HepG2 (cell line): ENCODE measurements around the gene ZNF548. TPM values are rescaled to one million over a fixed set of nuclear protein-coding genes. Genes with fewer than 3 reads are reported as not detected.

Experiments used
- HDAC2 ChIP-seq: sonication (generic); formaldehyde crosslinking; IDR thresholded peaks from 2 replicates; pipeline ENCODE4 v1.4.0; 2020; ENCODE audit warnings: missing genetic modification reagents
- HMG20B ChIP-seq: conservative IDR thresholded peaks from 2 replicates; pipeline ENCODE4 v1.6.1; 2016; ENCODE audit warnings: missing genetic modification reagents, missing compliant biosample characterization
- KDM5A ChIP-seq: fragments of 200-600 bp; sonication (generic); IDR thresholded peaks from 2 replicates; pipeline ENCODE4 v1.7.0; 2018; ENCODE audit warnings: antibody characterized with exemption, mild to moderate bottlenecking, low read length, borderline replicate concordance
- LCORL ChIP-seq, 2 experiments: fragments of 450-650 bp in 1 of 2; sonication (generic) in 1 of 2; formaldehyde crosslinking in 1 of 2; IDR thresholded peaks; 2 replicates each; pipeline versions ENCODE4 v1.5.0 to v1.6.1; 2017 to 2020; ENCODE audit warnings: antibody characterized with exemption in 1 of 2, missing genetic modification reagents in 1 of 2
- NFE2L1 ChIP-seq: sonication (generic); formaldehyde crosslinking; IDR thresholded peaks from 2 replicates; pipeline ENCODE4 v1.4.0; 2020; ENCODE audit warnings: missing genetic modification reagents, mild to moderate bottlenecking, borderline replicate concordance
- NONO ChIP-seq, 2 experiments: fragments of 450-650 bp in 1 of 2; sonication (generic) in 1 of 2; formaldehyde crosslinking in 1 of 2; IDR thresholded peaks in 1 of 2; conservative IDR thresholded peaks in 1 of 2; 2 replicates each; pipeline versions ENCODE4 v1.6.1 to v1.8.0; 2017 to 2022; ENCODE audit warnings: mild to moderate bottlenecking in 1 of 2, missing genetic modification reagents in 1 of 2, moderate library complexity in 1 of 2
- PCBP2 ChIP-seq: fragments of 200-400 bp; formaldehyde crosslinking; optimal IDR thresholded peaks from 2 replicates; pipeline ENCODE3; 2018; ENCODE audit warnings: low read length, low read depth; ENCODE audit not compliant: poor library complexity, severe bottlenecking
- PLRG1 ChIP-seq: fragments of 450-650 bp; conservative IDR thresholded peaks from 2 replicates; pipeline ENCODE4 v1.6.1; 2016
- SATB2 ChIP-seq: sonication (generic); formaldehyde crosslinking; IDR thresholded peaks from 2 replicates; pipeline ENCODE4 v1.5.0; 2020; ENCODE audit warnings: missing genetic modification reagents
- SKI ChIP-seq: fragments of 450-650 bp; IDR thresholded peaks from one replicate; pipeline ENCODE4 v1.6.1; 2018; ENCODE audit warnings: mild to moderate bottlenecking; ENCODE audit not compliant: partially characterized antibody
- TCF7L2 ChIP-seq: IDR thresholded peaks from 2 replicates; pipeline ENCODE4 v1.6.1; 2011; ENCODE audit warnings: mild to moderate bottlenecking, low read depth, low read length, moderate library complexity
- TGIF2 ChIP-seq: IDR thresholded peaks from 2 replicates; pipeline ENCODE4 v1.6.1; 2016; ENCODE audit warnings: control low read depth, missing compliant biosample characterization
- TMF1 ChIP-seq: sonication (generic); formaldehyde crosslinking; IDR thresholded peaks from 2 replicates; pipeline ENCODE4 v1.8.1; 2022; ENCODE audit warnings: low read depth, missing genetic modification reagents
- ZNF230 ChIP-seq: sonication (generic); formaldehyde crosslinking; IDR thresholded peaks from 2 replicates; pipeline ENCODE4 v1.4.0; 2020; ENCODE audit warnings: mild to moderate bottlenecking, missing genetic modification reagents
- ZNF317 ChIP-seq: sonication (generic); formaldehyde crosslinking; IDR thresholded peaks from 2 replicates; pipeline ENCODE4 v1.5.0; 2020; ENCODE audit warnings: mild to moderate bottlenecking, missing genetic modification reagents
- ZNF383 ChIP-seq: sonication (generic); formaldehyde crosslinking; IDR thresholded peaks from 2 replicates; pipeline ENCODE4 v1.4.0; 2020; ENCODE audit warnings: missing genetic modification reagents, mild to moderate bottlenecking, borderline replicate concordance
- ZNF629 ChIP-seq: sonication (generic); formaldehyde crosslinking; conservative IDR thresholded peaks from 2 replicates; pipeline ENCODE4 v1.5.0; 2020; ENCODE audit warnings: missing genetic modification reagents
- ZNF747 ChIP-seq: sonication (generic); formaldehyde crosslinking; IDR thresholded peaks from 2 replicates; pipeline ENCODE4 v1.8.1; 2023; ENCODE audit warnings: missing genetic modification reagents, mild to moderate bottlenecking, borderline replicate concordance
- ZNF772 ChIP-seq: sonication (generic); formaldehyde crosslinking; IDR thresholded peaks from 2 replicates; pipeline ENCODE4 v1.5.0; 2020; ENCODE audit warnings: mild to moderate bottlenecking, missing genetic modification reagents
- polyA plus RNA-seq, 8 experiments: library from polyadenylated mRNA; depleted of rRNA in 3 of 8; stranded (reverse) in 7 of 8; unstranded in 1 of 8; fragments of >200 nt; fragmentation: Illumina TruSeq in 4 of 8; extraction: Trizol in 4 of 8; gene quantifications; 2 replicates each; pipeline versions ENCODE4 v1.2.1 to v1.2.3, GENCODE V29; 2011 to 2016; ENCODE audit warnings: low read depth in 4 of 8, missing spikeins in 1 of 8, mixed read lengths in 1 of 8; ENCODE audit not compliant: insufficient read depth in 1 of 8
- total RNA-seq, 5 experiments: library from RNA; depleted of rRNA; stranded (reverse); fragments of >200 nt; fragmentation: Illumina TruSeq; extraction: Trizol; gene quantifications; 2 replicates each; pipeline ENCODE4 v1.2.3, GENCODE V29; 2016; ENCODE audit warnings: low read depth in 1 of 5
- TF ChIP-seq, protein P1 (sequence below): sonication (generic); formaldehyde crosslinking; IDR thresholded peaks from 2 replicates; pipeline ENCODE4 v1.4.0; 2020; ENCODE audit warnings: mild to moderate bottlenecking, missing genetic modification reagents
- TF ChIP-seq, protein P2 (sequence below): sonication (generic); formaldehyde crosslinking; IDR thresholded peaks from 2 replicates; pipeline ENCODE4 v1.5.0; 2020; ENCODE audit warnings: mild to moderate bottlenecking, missing genetic modification reagents
- TF ChIP-seq, protein P3 (sequence below): sonication (generic); formaldehyde crosslinking; IDR thresholded peaks from 2 replicates; pipeline ENCODE4 v1.4.0; 2020; ENCODE audit warnings: missing genetic modification reagents
- TF ChIP-seq, protein P4 (sequence below): sonication (generic); formaldehyde crosslinking; IDR thresholded peaks from 2 replicates; pipeline ENCODE4 v1.4.0; 2020; ENCODE audit warnings: missing genetic modification reagents, borderline replicate concordance
- TF ChIP-seq, protein P5 (sequence below): sonication (generic); formaldehyde crosslinking; IDR thresholded peaks from 2 replicates; pipeline ENCODE4 v1.4.0; 2020; ENCODE audit warnings: mild to moderate bottlenecking, missing genetic modification reagents

The ZNF548 gene
- total and polyA plus RNA-seq, 2 of the 13 experiments (the other 11 are each of a cell fraction or from before 2014, with no cell fraction given), result 19.6 to 24.9 TPM

DNA sequence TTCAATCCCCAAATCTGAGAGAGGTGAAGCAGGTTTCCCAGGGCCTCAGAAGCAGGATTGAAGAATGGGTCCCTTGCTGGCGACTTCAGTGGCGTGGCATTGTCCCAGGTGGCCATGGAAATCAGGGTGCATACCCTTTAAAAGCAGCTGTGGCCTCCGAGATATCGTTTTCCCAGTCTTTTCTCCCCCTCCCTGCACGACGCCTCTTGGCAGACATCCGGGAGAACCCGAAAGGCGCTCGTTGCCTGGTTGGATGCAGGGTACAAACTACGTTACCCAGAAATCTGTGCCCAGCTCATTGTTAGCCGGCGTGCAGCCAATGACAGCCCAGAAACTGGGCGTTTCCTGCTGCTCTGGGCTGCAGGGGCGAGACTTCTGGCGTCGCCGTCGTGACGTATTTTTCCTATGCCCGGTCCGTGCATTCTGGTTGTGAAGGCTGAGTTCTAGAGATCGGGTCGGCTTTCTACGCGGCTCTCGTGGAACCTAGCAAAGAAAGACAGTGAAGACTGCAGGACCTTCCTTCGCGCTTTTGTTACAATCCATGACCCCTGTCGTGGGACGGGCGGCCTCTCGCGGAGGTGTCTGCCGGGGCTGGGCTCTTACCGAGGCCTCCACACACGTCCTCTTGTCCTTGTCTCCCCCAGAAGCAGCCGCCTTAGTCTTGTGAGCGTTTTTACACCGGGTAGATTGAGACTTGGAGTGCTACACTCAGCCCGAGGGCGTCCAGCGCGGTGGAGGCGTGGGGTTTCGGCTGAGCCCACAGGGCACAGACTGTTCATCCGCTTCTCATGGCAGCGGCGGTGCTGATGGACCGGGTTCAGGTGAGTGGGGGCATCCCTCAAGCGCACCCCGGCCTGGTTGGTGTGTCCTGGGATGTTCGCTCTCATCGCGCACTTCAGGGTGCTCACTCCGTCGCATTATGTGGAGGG is 38.5 kb upstream of the ZNF548 start, which contains the start of gene ZNF304 (continued):
- TF ChIP-seq NONO (IDR thresholded peaks at IDR 0.05), result no peak
- peak; percentile 61; the same call in 1 of the 2 replicates for TF ChIP-seq NONO (CRISPR knock-in tag; conservative IDR thresholded peaks at IDR 0.05)
- TF ChIP-seq, protein P1, sequence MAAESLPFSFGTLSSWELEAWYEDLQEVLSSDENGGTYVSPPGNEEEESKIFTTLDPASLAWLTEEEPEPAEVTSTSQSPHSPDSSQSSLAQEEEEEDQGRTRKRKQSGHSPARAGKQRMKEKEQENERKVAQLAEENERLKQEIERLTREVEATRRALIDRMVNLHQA, result no peak
- TF ChIP-seq, protein P2, sequence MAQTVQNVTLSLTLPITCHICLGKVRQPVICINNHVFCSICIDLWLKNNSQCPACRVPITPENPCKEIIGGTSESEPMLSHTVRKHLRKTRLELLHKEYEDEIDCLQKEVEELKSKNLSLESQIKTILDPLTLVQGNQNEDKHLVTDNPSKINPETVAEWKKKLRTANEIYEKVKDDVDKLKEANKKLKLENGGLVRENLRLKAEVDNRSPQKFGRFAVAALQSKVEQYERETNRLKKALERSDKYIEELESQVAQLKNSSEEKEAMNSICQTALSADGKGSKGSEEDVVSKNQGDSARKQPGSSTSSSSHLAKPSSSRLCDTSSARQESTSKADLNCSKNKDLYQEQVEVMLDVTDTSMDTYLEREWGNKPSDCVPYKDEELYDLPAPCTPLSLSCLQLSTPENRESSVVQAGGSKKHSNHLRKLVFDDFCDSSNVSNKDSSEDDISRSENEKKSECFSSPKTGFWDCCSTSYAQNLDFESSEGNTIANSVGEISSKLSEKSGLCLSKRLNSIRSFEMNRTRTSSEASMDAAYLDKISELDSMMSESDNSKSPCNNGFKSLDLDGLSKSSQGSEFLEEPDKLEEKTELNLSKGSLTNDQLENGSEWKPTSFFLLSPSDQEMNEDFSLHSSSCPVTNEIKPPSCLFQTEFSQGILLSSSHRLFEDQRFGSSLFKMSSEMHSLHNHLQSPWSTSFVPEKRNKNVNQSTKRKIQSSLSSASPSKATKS (CRISPR knock-in tag), result no peak
- TF ChIP-seq PCBP2, result no peak
- TF ChIP-seq SKI, result no peak
- no peak for TF ChIP-seq SATB2
- no peak for TF ChIP-seq TMF1
- TF ChIP-seq ZNF747 (CRISPR knock-in tag), result no peak
- 0 out of 2 replicates have a peak, but pooled peaks have one; percentile 52 for TF ChIP-seq ZNF317 (CRISPR knock-in tag)
- TF ChIP-seq NFE2L1 (CRISPR knock-in tag), result no peak
- no peak for TF ChIP-seq ZNF772
- no peak for TF ChIP-seq ZNF629 (CRISPR knock-in tag)
- TF ChIP-seq LCORL (IDR thresholded peaks at IDR 0.05), result no peak
- TF ChIP-seq LCORL (CRISPR knock-in tag; IDR thresholded peaks at IDR 0.05), result 0 out of 2 replicates have a peak, but pooled peaks have one; percentile 14
- TF ChIP-seq KDM5A, result peak; percentile 84
- TF ChIP-seq TCF7L2, result no peak
- TF ChIP-seq PLRG1, result no peak
- TF ChIP-seq ZNF230 (CRISPR knock-in tag), result peak; percentile 78; the same call in 1 of the 2 replicates
- peak; percentile 50; the same call in 1 of the 2 replicates for TF ChIP-seq HDAC2 (CRISPR knock-in tag)
- peak; percentile 49; the same call in 1 of the 2 replicates for TF ChIP-seq TGIF2 (CRISPR knock-in tag)
- TF ChIP-seq, protein P3, sequence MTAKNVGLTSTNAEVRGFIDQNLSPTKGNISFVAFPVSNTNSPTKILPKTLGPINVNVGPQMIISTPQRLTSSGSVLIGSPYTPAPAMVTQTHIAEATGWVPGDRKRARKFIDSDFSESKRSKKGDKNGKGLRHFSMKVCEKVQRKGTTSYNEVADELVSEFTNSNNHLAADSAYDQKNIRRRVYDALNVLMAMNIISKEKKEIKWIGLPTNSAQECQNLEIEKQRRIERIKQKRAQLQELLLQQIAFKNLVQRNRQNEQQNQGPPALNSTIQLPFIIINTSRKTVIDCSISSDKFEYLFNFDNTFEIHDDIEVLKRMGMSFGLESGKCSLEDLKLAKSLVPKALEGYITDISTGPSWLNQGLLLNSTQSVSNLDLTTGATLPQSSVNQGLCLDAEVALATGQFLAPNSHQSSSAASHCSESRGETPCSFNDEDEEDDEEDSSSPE, result peak; percentile 66; the same call in 1 of the 2 replicates
- TF ChIP-seq, protein P4, sequence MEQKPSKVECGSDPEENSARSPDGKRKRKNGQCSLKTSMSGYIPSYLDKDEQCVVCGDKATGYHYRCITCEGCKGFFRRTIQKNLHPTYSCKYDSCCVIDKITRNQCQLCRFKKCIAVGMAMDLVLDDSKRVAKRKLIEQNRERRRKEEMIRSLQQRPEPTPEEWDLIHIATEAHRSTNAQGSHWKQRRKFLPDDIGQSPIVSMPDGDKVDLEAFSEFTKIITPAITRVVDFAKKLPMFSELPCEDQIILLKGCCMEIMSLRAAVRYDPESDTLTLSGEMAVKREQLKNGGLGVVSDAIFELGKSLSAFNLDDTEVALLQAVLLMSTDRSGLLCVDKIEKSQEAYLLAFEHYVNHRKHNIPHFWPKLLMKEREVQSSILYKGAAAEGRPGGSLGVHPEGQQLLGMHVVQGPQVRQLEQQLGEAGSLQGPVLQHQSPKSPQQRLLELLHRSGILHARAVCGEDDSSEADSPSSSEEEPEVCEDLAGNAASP (CRISPR knock-in tag), result no peak
- TF ChIP-seq HMG20B (CRISPR knock-in tag), result no peak
- TF ChIP-seq, protein P5, sequence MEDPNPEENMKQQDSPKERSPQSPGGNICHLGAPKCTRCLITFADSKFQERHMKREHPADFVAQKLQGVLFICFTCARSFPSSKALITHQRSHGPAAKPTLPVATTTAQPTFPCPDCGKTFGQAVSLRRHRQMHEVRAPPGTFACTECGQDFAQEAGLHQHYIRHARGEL, result no peak
- TF ChIP-seq ZNF383 (CRISPR knock-in tag), result peak; percentile 56; the same call in 1 of the 2 replicates
